Testis (tissue), 2 donors: Measurements from ENCODE around the gene UGT2B28.
"Not testable (repeated sequence)": the region's sequence is repeated elsewhere in the genome, so short reads cannot be mapped to it uniquely, and the experiment has no call there.

Experiments used
- POLR2A ChIP-seq: fragments of 450-650 bp; IDR thresholded peaks from one replicate; pipeline ENCODE4 v1.6.1; 2017; ENCODE audit warnings: antibody characterized with exemption, mild to moderate bottlenecking, moderate library complexity
- TF ChIP-seq, protein P1 (sequence below), 3 experiments: fragments of 450-650 bp in 2 of 3; fragments of 200-600 bp in 1 of 3; sonication (generic) in 1 of 3; IDR thresholded peaks; one replicate each; pipeline ENCODE4 v1.5.1; 2016 to 2019; ENCODE audit warnings: antibody characterized with exemption in 3 of 3, mild to moderate bottlenecking in 2 of 3, moderate library complexity in 1 of 3

DNA sequence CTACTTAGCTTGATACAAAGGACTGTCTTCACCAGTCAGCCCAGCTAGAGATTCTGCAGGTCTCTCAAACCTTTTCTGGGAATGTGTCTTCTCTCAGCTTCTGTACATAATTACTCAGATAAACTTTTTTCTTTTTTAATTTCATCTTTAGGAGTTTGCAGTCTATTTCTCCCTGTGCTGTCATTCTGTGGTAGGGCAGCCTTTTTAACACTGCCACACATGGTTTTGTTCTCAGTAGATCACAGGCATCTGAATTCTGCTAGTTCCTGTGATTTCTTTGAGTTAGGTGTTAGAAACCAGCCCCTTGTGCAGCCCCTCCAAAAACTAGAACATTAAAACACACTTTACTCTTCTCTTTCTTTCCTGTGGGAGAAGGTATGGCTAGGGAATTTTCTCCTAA lies 55.2 kb downstream of the UGT2B28 start:
- TF ChIP-seq, protein P1, sequence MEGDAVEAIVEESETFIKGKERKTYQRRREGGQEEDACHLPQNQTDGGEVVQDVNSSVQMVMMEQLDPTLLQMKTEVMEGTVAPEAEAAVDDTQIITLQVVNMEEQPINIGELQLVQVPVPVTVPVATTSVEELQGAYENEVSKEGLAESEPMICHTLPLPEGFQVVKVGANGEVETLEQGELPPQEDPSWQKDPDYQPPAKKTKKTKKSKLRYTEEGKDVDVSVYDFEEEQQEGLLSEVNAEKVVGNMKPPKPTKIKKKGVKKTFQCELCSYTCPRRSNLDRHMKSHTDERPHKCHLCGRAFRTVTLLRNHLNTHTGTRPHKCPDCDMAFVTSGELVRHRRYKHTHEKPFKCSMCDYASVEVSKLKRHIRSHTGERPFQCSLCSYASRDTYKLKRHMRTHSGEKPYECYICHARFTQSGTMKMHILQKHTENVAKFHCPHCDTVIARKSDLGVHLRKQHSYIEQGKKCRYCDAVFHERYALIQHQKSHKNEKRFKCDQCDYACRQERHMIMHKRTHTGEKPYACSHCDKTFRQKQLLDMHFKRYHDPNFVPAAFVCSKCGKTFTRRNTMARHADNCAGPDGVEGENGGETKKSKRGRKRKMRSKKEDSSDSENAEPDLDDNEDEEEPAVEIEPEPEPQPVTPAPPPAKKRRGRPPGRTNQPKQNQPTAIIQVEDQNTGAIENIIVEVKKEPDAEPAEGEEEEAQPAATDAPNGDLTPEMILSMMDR (IDR thresholded peaks at IDR 0.05): not testable (repeated sequence)
- not testable (repeated sequence) for TF ChIP-seq POLR2A
